Mesendoderm (in vitro differentiated cells): ENCODE results near the gene SYNCRIP.

ENCODE experiments used
- DNase-seq: peaks from one replicate; pipeline ENCODE4 v3.0.0; 2013
- H2AK5ac ChIP-seq: 2 replicates; pipeline ENCODE4 v1.6.1; 2013; ENCODE audit warnings: low read length, inconsistent platforms
- H2BK120ac ChIP-seq: 2 replicates; pipeline ENCODE4 v1.6.1; 2013; ENCODE audit warnings: low read depth, mild to moderate bottlenecking, low read length, moderate library complexity, mixed read lengths
- H2BK15ac ChIP-seq: replicated peaks from 2 replicates; pipeline ENCODE4 v1.6.1; 2013; ENCODE audit warnings: low read depth, mild to moderate bottlenecking, moderate library complexity
- H2BK5ac ChIP-seq: 2 replicates; pipeline ENCODE4 v1.6.1; 2013; ENCODE audit warnings: low read length, inconsistent platforms
- H3K18ac ChIP-seq: 2 replicates; pipeline ENCODE4 v1.6.1; 2013; ENCODE audit warnings: mild to moderate bottlenecking, low read length, mixed read lengths
- H3K23ac ChIP-seq: one replicate; pipeline ENCODE4 v1.6.1; 2013; ENCODE audit warnings: low read length
- H3K27ac ChIP-seq: 2 replicates; pipeline ENCODE4 v1.5.1; 2013; ENCODE audit warnings: low read depth, mild to moderate bottlenecking, inconsistent platforms, low read length, moderate library complexity
- H3K27me3 ChIP-seq: 2 replicates; pipeline ENCODE4 v1.6.1; 2013; ENCODE audit warnings: low read length, control low read depth, mild to moderate bottlenecking, inconsistent platforms; ENCODE audit not compliant: insufficient read depth, poor library complexity
- H3K36me3 ChIP-seq: 2 replicates; pipeline ENCODE4 v1.6.1; 2013; ENCODE audit warnings: low read length, inconsistent platforms; ENCODE audit not compliant: control insufficient read depth, insufficient read depth
- H3K4ac ChIP-seq: one replicate; pipeline ENCODE4 v1.6.1; 2013; ENCODE audit warnings: low read depth, mild to moderate bottlenecking, low read length, moderate library complexity
- H3K4me1 ChIP-seq: 2 replicates; pipeline ENCODE4 v1.6.1; 2013; ENCODE audit warnings: low read depth, low read length, inconsistent platforms; ENCODE audit not compliant: control insufficient read depth
- H3K4me2 ChIP-seq: 2 replicates; pipeline ENCODE4 v1.6.1; 2013; ENCODE audit warnings: low read length
- H3K4me3 ChIP-seq: 2 replicates; pipeline ENCODE4 v1.5.1; 2013; ENCODE audit warnings: mild to moderate bottlenecking, low read length
- H3K56ac ChIP-seq: one replicate; pipeline ENCODE4 v1.6.1; 2013; ENCODE audit warnings: low read length
- H3K79me1 ChIP-seq: 2 replicates; pipeline ENCODE4 v1.6.1; 2013; ENCODE audit warnings: low read length, inconsistent platforms
- H3K79me2 ChIP-seq: 2 replicates; pipeline ENCODE4 v1.6.1; 2013; ENCODE audit warnings: mild to moderate bottlenecking, low read length; ENCODE audit not compliant: control insufficient read depth, insufficient read depth
- H3K9ac ChIP-seq: 2 replicates; pipeline ENCODE4 v1.6.1; 2013; ENCODE audit warnings: low read length, inconsistent platforms
- H4K5ac ChIP-seq: one replicate; pipeline ENCODE4 v1.6.1; 2013; ENCODE audit warnings: low read length
- H4K8ac ChIP-seq: one replicate; pipeline ENCODE4 v1.6.1; 2013; ENCODE audit warnings: low read depth, mild to moderate bottlenecking, control low read depth, low read length, moderate library complexity
- WGBS: extraction: QIAGEN DNeasy Blood & Tissue Kit; methylation state at CpG from one replicate; pipeline ENCODE4 v1.1.7; 2013; ENCODE audit warnings: low lambda C conversion rate, missing lambda C conversion rate; ENCODE audit not compliant: insufficient coverage; ENCODE audit errors: extremely low coverage; 5-methylcytosine and 5-hydroxymethylcytosine counted together

Gene SYNCRIP

DNA sequence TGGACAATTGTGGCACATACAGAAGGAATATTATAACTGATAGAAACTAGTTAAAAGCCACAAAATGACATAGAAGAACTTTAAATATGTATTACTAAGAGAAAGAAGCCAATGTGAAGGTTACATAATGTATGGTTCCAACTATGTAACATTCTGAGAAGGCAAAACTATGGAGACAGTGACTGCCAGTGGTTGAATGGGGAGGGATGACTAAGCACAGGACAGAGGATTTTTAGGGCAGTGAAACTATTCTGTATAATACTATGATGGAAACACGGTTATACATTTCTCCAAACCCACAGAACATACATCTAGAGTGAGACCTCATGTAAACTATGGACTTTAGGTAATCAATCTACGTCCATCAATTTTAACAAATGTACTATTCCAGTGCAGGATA lies 22.4 kb downstream of the SYNCRIP start:
- Histone ChIP-seq H3K4me2 (no peak overlapping the region), H3K36me3 (peaks cover 5% of the 10 kb centered on the region), H3K79me2 (peaks cover 41% of the 10 kb centered on the region), H4K5ac (no peak overlapping the region), H3K56ac (no peak overlapping the region), H3K23ac (no peak overlapping the region), H2AK5ac (no peak overlapping the region), H2BK5ac (no peak overlapping the region), H3K27me3 (no peaks in the 10 kb centered on the region), H3K4ac (no peak overlapping the region), H3K27ac (no peak overlapping the region), H3K9ac (no peak overlapping the region), H2BK120ac (no peak overlapping the region), H3K79me1 (peaks cover 2% of the 10 kb centered on the region), H2BK15ac (no peak overlapping the region), H3K18ac (no peak overlapping the region), H3K4me1 (no peaks in the 10 kb centered on the region), H4K8ac (no peak overlapping the region), H3K4me3 (no peak overlapping the region)
- DNase-seq: no peak
- WGBS: no CpG with 5 or more reads among the region's 2 CpGs

DNA sequence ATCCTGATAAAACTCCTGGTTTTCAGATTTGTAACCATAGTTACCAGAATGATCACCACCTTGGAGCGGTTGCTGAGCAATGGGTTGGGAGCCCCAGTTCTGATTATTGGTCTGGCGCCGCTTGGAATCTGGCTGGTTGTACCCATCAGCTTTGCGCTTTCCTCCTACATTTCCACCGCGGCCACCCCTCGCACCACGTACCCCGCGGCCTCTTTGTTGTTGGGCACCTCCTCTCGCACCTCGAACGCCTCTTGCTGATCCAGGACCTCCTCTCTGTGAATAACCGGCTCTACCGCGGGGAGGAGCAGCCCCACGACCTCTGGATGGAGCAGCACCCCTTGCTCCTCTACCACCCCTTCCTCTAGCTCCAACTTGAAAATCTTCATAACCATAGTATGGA lies 27.9 kb downstream of the SYNCRIP start:
- Histone ChIP-seq H4K5ac (no peak overlapping the region), H4K8ac (no peak overlapping the region), H2BK5ac (no peak overlapping the region), H3K9ac (no peak overlapping the region), H2BK120ac (no peak overlapping the region), H3K23ac (no peak overlapping the region), H3K18ac (no peak overlapping the region), H3K36me3 (peaks cover 2% of the 10 kb centered on the region), H3K4me3 (no peak overlapping the region), H2BK15ac (no peak overlapping the region), H3K27me3 (no peaks in the 10 kb centered on the region), H3K79me1 (no peaks in the 10 kb centered on the region), H2AK5ac (no peak overlapping the region), H3K27ac (no peak overlapping the region), H3K4me1 (no peaks in the 10 kb centered on the region), H3K4ac (no peak overlapping the region), H3K79me2 (peaks cover 7% of the 10 kb centered on the region), H3K56ac (no peak overlapping the region), H3K4me2 (no peak overlapping the region)
- no peak for DNase-seq
- no CpG with 5 or more reads among the region's 17 CpGs for WGBS

DNA sequence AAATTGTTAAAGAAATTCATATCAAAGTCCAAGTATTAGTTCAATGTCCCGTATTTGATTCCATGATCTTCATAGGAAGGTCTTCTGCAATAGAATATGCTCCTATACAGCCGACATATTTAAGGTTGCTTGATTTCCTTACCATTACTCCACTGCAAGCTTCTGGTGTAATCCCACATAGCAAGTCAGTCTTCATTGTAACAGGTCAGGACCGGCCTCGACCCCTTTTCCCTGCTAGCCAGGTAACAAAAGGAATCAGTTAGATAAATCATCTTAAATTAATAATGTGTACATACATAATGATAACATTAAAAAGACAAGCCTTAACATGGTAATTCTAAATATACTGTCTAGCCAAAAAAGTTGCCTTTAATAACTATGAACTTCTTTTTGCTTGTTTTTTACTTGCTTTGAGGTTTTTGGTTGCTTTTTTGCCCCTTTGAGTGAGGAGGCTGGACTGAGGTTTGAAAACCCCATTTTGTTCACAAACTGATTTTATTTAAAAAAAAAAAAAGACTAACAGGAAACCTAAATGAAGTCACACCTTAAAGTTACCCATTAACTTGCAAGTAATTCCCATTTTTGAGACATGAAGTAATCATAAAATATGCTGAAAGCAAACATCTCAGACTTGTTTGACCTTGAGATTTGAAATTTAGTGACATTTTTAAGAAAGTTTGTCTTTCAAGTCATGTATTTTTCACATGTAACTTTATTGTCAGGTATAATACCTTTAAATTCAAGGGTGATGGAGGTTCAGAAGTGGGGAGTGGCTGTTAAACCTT lies 29.8 kb downstream of the SYNCRIP start:
- no peak overlapping the region for H4K8ac ChIP-seq
- peaks cover 3% of the 10 kb centered on the region for H3K79me2 ChIP-seq
- H3K79me1 ChIP-seq: no peaks in the 10 kb centered on the region
- no peak overlapping the region for H3K9ac ChIP-seq
- peaks cover 2% of the 10 kb centered on the region for H3K36me3 ChIP-seq
- H2BK15ac ChIP-seq: no peak overlapping the region
- no peak overlapping the region for H4K5ac ChIP-seq
- no CpG with 5 or more reads among the region's 4 CpGs for WGBS
- no peaks in the 10 kb centered on the region for H3K4me1 ChIP-seq
- H3K27me3 ChIP-seq: no peaks in the 10 kb centered on the region
- no peak for DNase-seq
- H2BK120ac ChIP-seq: no peak overlapping the region
- no peak overlapping the region for H2AK5ac ChIP-seq
- H3K56ac ChIP-seq: no peak overlapping the region
- no peak overlapping the region for H3K23ac ChIP-seq
- H3K4me2 ChIP-seq: no peak overlapping the region
- no peak overlapping the region for H2BK5ac ChIP-seq
- H3K4ac ChIP-seq: no peak overlapping the region
- H3K18ac ChIP-seq: no peak overlapping the region
- no peak overlapping the region for H3K4me3 ChIP-seq
- no peak overlapping the region for H3K27ac ChIP-seq

DNA sequence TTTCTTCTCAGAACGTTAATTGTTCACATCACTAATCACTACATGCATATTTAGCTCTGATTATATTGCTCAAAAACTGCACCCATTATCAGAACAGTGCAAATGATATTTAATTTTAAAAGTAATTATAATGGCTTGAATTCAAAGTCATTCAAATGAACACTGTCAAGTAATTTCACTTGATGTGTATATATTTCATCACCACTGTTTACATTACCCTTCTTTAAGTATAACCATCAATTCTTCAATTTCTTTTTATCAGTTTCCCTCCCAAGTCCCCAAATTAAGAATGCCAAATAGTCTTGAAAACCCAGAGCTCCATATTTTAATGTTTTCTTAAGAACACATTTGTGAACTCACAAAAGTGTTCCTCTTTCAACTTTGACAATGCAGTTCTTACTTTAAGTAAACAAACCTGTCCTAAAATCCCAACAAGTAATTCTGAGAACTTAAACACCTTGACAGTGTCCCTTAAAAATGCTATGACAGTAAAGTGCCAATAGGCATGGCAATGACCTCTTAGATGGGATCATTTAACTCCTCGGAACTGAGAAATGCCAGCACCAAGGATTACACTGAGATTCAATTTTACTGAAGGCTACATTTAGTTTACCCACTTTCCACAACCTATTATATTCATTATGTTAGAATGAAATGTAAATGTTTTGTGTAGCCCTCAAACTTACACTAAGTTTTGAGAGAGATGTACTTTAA lies 32.3 kb downstream of the SYNCRIP start:
- no CpG with 5 or more reads among the region's 2 CpGs for WGBS
- Histone ChIP-seq H3K27ac (no peak overlapping the region), H2BK15ac (no peak overlapping the region), H3K18ac (no peak overlapping the region), H3K4me1 (no peaks in the 10 kb centered on the region), H3K79me2 (no peaks in the 10 kb centered on the region), H2BK5ac (no peak overlapping the region), H3K56ac (no peak overlapping the region), H3K27me3 (no peaks in the 10 kb centered on the region), H3K36me3 (peaks cover 2% of the 10 kb centered on the region), H2BK120ac (no peak overlapping the region), H3K4me2 (no peak overlapping the region), H4K5ac (no peak overlapping the region), H4K8ac (no peak overlapping the region), H3K79me1 (no peaks in the 10 kb centered on the region), H3K4ac (no peak overlapping the region), H2AK5ac (no peak overlapping the region), H3K9ac (no peak overlapping the region), H3K4me3 (no peak overlapping the region), H3K23ac (no peak overlapping the region)
- no peak for DNase-seq

DNA sequence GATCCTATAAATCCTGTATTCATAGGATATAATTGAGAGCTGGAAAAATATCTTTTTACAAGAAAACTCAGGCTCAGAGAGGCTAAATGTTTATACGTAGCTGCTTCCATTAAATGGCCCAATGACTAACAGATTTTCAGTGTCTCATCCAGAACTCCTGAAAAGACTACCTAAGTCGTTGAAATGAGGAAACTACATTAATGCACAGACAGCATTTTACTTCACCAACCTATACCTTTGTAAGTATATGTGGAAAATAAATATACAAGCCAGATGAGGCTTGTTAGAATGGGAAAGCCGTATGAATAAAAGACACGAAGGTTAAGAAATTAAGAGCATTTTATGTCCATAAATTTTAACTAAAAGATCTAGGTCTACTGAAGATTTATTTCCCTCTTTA lies 40.6 kb downstream of the SYNCRIP start:
- no peak overlapping the region for H3K4me2 ChIP-seq
- H4K5ac ChIP-seq: no peak overlapping the region
- no peak overlapping the region for H3K18ac ChIP-seq
- WGBS: no CpG with 5 or more reads among the region's 4 CpGs
- H2AK5ac ChIP-seq: no peak overlapping the region
- no peaks in the 10 kb centered on the region for H3K79me1 ChIP-seq
- no peak overlapping the region for H3K4me3 ChIP-seq
- no peaks in the 10 kb centered on the region for H3K36me3 ChIP-seq
- H4K8ac ChIP-seq: no peak overlapping the region
- H3K27ac ChIP-seq: no peak overlapping the region
- H2BK15ac ChIP-seq: no peak overlapping the region
- H3K9ac ChIP-seq: no peak overlapping the region
- H3K27me3 ChIP-seq: no peaks in the 10 kb centered on the region
- no peak overlapping the region for H3K56ac ChIP-seq
- H3K4me1 ChIP-seq: no peaks in the 10 kb centered on the region
- H2BK5ac ChIP-seq: no peak overlapping the region
- DNase-seq: no peak
- no peak overlapping the region for H2BK120ac ChIP-seq
- H3K4ac ChIP-seq: no peak overlapping the region
- no peaks in the 10 kb centered on the region for H3K79me2 ChIP-seq
- no peak overlapping the region for H3K23ac ChIP-seq
